ENCODE measurements around the gene ITSN1.

DNA sequence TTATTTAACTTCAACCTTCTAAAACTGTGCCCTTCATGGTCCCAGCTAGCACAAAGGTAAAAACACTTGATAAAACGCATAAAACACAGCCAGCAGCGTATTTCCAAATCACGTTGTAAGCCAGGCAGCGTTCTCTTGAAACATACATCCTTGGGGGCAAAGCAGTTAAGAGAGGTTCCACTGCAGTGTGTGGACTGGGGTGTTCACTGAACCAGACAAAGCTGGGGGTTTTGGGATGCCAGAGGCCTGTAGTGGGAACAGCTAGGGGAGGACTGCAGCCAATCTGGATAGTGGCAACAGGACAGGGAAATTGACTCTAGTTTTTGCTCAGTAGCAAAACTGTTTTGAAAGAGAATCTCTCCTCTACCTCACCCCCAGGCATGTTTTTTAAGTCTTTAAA is 294.8 kb downstream of the ITSN1 start:
- TF ChIP-seq, protein P1, sequence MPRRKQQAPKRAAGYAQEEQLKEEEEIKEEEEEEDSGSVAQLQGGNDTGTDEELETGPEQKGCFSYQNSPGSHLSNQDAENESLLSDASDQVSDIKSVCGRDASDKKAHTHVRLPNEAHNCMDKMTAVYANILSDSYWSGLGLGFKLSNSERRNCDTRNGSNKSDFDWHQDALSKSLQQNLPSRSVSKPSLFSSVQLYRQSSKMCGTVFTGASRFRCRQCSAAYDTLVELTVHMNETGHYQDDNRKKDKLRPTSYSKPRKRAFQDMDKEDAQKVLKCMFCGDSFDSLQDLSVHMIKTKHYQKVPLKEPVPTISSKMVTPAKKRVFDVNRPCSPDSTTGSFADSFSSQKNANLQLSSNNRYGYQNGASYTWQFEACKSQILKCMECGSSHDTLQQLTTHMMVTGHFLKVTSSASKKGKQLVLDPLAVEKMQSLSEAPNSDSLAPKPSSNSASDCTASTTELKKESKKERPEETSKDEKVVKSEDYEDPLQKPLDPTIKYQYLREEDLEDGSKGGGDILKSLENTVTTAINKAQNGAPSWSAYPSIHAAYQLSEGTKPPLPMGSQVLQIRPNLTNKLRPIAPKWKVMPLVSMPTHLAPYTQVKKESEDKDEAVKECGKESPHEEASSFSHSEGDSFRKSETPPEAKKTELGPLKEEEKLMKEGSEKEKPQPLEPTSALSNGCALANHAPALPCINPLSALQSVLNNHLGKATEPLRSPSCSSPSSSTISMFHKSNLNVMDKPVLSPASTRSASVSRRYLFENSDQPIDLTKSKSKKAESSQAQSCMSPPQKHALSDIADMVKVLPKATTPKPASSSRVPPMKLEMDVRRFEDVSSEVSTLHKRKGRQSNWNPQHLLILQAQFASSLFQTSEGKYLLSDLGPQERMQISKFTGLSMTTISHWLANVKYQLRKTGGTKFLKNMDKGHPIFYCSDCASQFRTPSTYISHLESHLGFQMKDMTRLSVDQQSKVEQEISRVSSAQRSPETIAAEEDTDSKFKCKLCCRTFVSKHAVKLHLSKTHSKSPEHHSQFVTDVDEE (CRISPR knock-in tag; IDR thresholded peaks at IDR 0.05) = no peak
- no peak for TF ChIP-seq TOX (CRISPR knock-in tag; IDR thresholded peaks at IDR 0.05; ENCODE audit: borderline replicate concordance)
- no peak for TF ChIP-seq ZC3H10 (CRISPR knock-in tag; IDR thresholded peaks at IDR 0.05)
- TF ChIP-seq, protein P2, sequence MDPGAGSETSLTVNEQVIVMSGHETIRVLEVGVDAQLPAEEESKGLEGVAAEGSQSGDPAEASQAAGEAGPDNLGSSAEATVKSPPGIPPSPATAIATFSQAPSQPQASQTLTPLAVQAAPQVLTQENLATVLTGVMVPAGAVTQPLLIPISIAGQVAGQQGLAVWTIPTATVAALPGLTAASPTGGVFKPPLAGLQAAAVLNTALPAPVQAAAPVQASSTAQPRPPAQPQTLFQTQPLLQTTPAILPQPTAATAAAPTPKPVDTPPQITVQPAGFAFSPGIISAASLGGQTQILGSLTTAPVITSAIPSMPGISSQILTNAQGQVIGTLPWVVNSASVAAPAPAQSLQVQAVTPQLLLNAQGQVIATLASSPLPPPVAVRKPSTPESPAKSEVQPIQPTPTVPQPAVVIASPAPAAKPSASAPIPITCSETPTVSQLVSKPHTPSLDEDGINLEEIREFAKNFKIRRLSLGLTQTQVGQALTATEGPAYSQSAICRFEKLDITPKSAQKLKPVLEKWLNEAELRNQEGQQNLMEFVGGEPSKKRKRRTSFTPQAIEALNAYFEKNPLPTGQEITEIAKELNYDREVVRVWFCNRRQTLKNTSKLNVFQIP (CRISPR knock-in tag; IDR thresholded peaks at IDR 0.05; ENCODE audit: borderline replicate concordance, low read depth) = no peak
